ENCODE results near the gene ZNF445. TPM values are rescaled to one million over a fixed set of nuclear protein-coding genes. Genes with fewer than 3 reads are reported as not detected.

The ZNF445 gene
- total RNA-seq, 4 donors from 2014 or later = 4.8 to 7.0 (median 6.0) TPM

DNA sequence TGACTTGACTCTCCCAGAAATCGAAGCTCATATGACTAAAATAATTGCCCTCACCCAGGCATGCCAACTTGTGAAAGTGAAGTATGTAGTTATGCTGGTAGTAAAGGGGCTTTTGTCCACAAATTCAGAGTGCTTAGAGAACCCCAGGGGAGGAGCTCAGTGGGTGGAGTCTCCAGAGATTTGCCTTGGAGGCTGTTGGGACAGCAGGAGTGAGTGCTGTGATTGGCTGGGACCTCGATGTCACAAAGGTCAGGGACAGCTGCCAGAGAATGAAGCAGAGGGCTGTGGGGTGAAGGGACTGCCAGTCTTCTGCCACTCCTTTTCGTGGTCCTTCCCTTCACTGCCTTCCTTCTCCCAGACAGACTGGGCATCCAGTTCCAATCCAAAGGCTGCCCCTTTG, 49.8 kb downstream of the ZNF445 start:
- intact Hi-C loops (cut with DNase I; ENCODE audit: low total_unique reads) = no loop called here
- 75 to 76% methylated on average over 3 of the region's 3 CpGs for WGBS, 2 donors
- H3K4me3 ChIP-seq (ENCODE audit: low read depth, poor library complexity, severe bottlenecking) = no peak overlapping the region
- TF ChIP-seq CTCF (IDR thresholded peaks at IDR 0.05) (no peak), POLR2A (IDR thresholded peaks at IDR 0.05) (no peak)
- no peak for DNase-seq (ENCODE audit: low spot score in 2 of 2)

GRCh38 chr3:44424758-44425157, 52.7 kb downstream of the ZNF445 start:
- H3K4me3 ChIP-seq (ENCODE audit: low read depth, poor library complexity, severe bottlenecking) = no peak overlapping the region
- TF ChIP-seq POLR2A (IDR thresholded peaks at IDR 0.05) = no peak
- no peak for TF ChIP-seq CTCF (IDR thresholded peaks at IDR 0.05)
- no peak for DNase-seq (ENCODE audit: low spot score in 2 of 2)
- 51 to 68% methylated on average over 2 to 3 of the region's 3 CpGs for WGBS, 2 donors
- intact Hi-C loops (cut with DNase I; ENCODE audit: low total_unique reads) = no loop called here

DNA sequence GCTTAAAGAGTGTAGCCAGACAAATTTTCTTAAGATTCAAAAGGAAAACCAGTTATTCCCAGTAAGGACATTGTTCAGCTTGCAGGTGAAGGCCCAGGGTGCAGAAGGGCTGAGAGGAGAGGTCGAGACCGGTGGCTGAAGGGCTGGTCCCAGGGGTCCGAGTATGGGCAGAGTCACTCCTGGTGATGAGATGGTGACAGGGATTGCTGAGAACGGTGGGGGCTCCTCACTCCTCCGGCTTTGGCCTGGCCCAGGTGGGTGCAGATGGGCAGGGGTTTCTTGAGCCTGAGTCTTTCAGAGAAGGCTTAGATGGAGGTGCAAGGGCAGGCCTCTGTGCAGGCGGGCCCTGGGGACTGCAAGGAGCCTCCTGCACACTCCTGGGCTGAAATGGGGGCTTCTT, 56.2 kb downstream of the ZNF445 start:
- DNase-seq (ENCODE audit: low spot score in 2 of 2) = peak in 1 of 2 donors; percentile 50
- intact Hi-C loops (cut with DNase I; ENCODE audit: low total_unique reads) = no loop called here
- no peak overlapping the region for H3K4me3 ChIP-seq (ENCODE audit: low read depth, poor library complexity, severe bottlenecking)
- 93 to 99% methylated on average over 6 of the region's 6 CpGs for WGBS, 2 donors
- TF ChIP-seq POLR2A (IDR thresholded peaks at IDR 0.05) (no peak), CTCF (IDR thresholded peaks at IDR 0.05) (no peak)

DNA sequence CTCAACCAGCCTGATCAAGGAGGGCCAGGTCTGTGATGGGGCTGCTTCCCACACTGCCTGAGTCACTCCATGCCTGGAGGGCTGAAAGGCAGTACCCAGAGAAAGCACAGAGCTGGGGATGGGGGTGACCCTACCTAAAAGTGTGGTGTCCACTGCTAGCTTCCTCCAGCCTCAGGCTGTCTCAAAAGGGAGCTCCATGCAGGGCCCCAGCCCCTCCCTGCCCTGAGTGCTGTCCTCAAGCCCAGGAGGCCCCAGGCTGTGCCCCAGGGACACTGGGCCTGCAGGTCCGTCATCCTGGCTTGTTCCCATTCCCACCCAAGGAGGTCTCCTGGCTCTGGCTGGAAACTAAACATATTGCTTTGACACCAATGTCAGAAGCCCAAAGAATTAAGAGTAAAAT, 56.8 kb downstream of the ZNF445 start:
- TF ChIP-seq POLR2A (IDR thresholded peaks at IDR 0.05) = no peak
- no peak for TF ChIP-seq CTCF (IDR thresholded peaks at IDR 0.05)
- peak in 1 of 2 donors; percentile 54 for DNase-seq (ENCODE audit: low spot score in 2 of 2)
- no peak overlapping the region for H3K4me3 ChIP-seq (ENCODE audit: low read depth, poor library complexity, severe bottlenecking)
- intact Hi-C loops (cut with DNase I; ENCODE audit: low total_unique reads) = no loop called here
- 50 to 73% methylated on average over 1 of the region's 1 CpG for WGBS, 2 donors

- TF ChIP-seq CTCF (IDR thresholded peaks at IDR 0.05) (no peak), POLR2A (IDR thresholded peaks at IDR 0.05) (no peak)
- 84 to 88% methylated on average over 13 to 14 of the region's 14 CpGs for WGBS, 2 donors
- DNase-seq (ENCODE audit: low spot score in 2 of 2) = no peak
- intact Hi-C loops (cut with DNase I; ENCODE audit: low total_unique reads) = no loop called here
- no peak overlapping the region for H3K4me3 ChIP-seq (ENCODE audit: low read depth, poor library complexity, severe bottlenecking)
Observed at GRCh38 chr3:44419923-44420650, 57.4 kb downstream of the ZNF445 start.

Data from lower leg skin (tissue), 4 donors.